AG04450 (cell line): ENCODE data around the gene SLC2A4. TPM values are rescaled to one million over a fixed set of nuclear protein-coding genes. Genes with fewer than 3 reads are reported as not detected.

Source experiments
- CTCF ChIA-PET: fragments of 300-600, 350-600 bp; formaldehyde crosslinking; extraction: SDS; loops from one replicate; lab custom pipeline; 2022; ENCODE audit warnings: antibody characterized with exemption, inconsistent platforms; lab: Charles Lee
- POLR2A ChIA-PET: fragments of 350-600 bp; formaldehyde crosslinking; extraction: SDS; loops from one replicate; lab custom pipeline; 2021; ENCODE audit warnings: antibody characterized with exemption, inconsistent platforms; lab: Yijun Ruan, JAX
- DNase-seq: peaks from one replicate; pipeline ENCODE4 v3.0.0-alpha.2; 2011; ENCODE audit warnings: low read depth, low spot score
- H3K27ac ChIP-seq: one replicate; pipeline ENCODE4 v1.5.1; 2012; ENCODE audit warnings: low read depth, low read length, control low read depth
- H3K27me3 ChIP-seq: one replicate; pipeline ENCODE4 v1.6.0; 2012; ENCODE audit warnings: low read length; ENCODE audit not compliant: control insufficient read depth, insufficient read depth
- H3K4me3 ChIP-seq: 2 replicates; pipeline ENCODE4 v1.5.1; 2011; ENCODE audit warnings: mild to moderate bottlenecking, low read depth, low read length, control low read depth
- H3K9me3 ChIP-seq: 2 replicates; pipeline ENCODE4 v1.5.1; 2012; ENCODE audit warnings: low read length; ENCODE audit not compliant: control insufficient read depth, insufficient read depth
- CTCF ChIP-seq: IDR thresholded peaks from 2 replicates; pipeline ENCODE4 v1.5.1; 2011; ENCODE audit warnings: low read depth, low read length, control low read depth, inconsistent platforms
- polyA plus RNA-seq: library from polyadenylated mRNA; depleted of rRNA; stranded (reverse); fragments of >200 nt; gene quantifications from 2 replicates; pipeline ENCODE4 v1.2.3, GENCODE V29; 2011

The SLC2A4 gene
- polyA plus RNA-seq, 1 experiment: 0.21 TPM

GRCh38 chr17:7312432-7313087 lies 31.0 kb downstream of the SLC2A4 start:
- no peaks in the 10 kb centered on the region for H3K27me3 ChIP-seq
- H3K9me3 ChIP-seq: peaks cover 6% of the 10 kb centered on the region; the same call in 1 of the 2 replicates
- ChIA-PET POLR2A (interaction anchor here (1.6 to 3.6 kb wide), 2 partner anchors 17 to 31 kb away, joined by 5 to 17 read pairs; partner anchors contain the start of genes NEURL4 and SLC2A4), CTCF (interaction anchor here (0.6 to 2.1 kb wide), 4 partner anchors 11 to 248 kb away, joined by 3 to 8 read pairs (median 4); no protein-coding TSS in a partner anchor)
- no peak for TF ChIP-seq CTCF
- no peak for DNase-seq
- no peak overlapping the region for H3K27ac ChIP-seq
- no peak overlapping the region for H3K4me3 ChIP-seq

GRCh38 chr17:7313088-7313889 lies 31.8 kb downstream of the SLC2A4 start:
- peaks cover 5% of the 10 kb centered on the region; the same call in 1 of the 2 replicates for H3K9me3 ChIP-seq
- POLR2A ChIA-PET: interaction anchor here (1.6 to 3.6 kb wide), 2 partner anchors 16 to 32 kb away, joined by 5 to 17 read pairs; partner anchors contain the start of genes NEURL4 and SLC2A4
- CTCF ChIA-PET: interaction anchor here (0.6 to 2.1 kb wide), 4 partner anchors 10 to 247 kb away, joined by 3 to 8 read pairs (median 4); no protein-coding TSS in a partner anchor
- H3K4me3 ChIP-seq: no peak overlapping the region
- H3K27ac ChIP-seq: peak overlapping the region; percentile 11
- TF ChIP-seq CTCF: no peak; the same call in 1 of the 2 replicates
- no peaks in the 10 kb centered on the region for H3K27me3 ChIP-seq
- DNase-seq: no peak

GRCh38 chr17:7313890-7314718 lies 32.6 kb downstream of the SLC2A4 start:
- H3K27ac ChIP-seq: peak overlapping the region; percentile 65
- ChIA-PET POLR2A (interaction anchor here (1.6 to 3.6 kb wide), 2 partner anchors 16 to 33 kb away, joined by 5 to 17 read pairs; partner anchors contain the start of genes NEURL4 and SLC2A4), CTCF (interaction anchor here (0.8 to 2.1 kb wide), 2 partner anchors 11 to 34 kb away, joined by 3 to 8 read pairs; no protein-coding TSS in a partner anchor)
- H3K4me3 ChIP-seq: peak overlapping the region; percentile 86
- no peaks in the 10 kb centered on the region for H3K27me3 ChIP-seq
- DNase-seq: no peak
- TF ChIP-seq CTCF: no peak
- peaks cover 2% of the 10 kb centered on the region; the same call in 1 of the 2 replicates for H3K9me3 ChIP-seq

- CTCF ChIA-PET: interaction anchor here (0.9 to 2.1 kb wide), 3 partner anchors 8 to 18 kb away, joined by 3 to 8 read pairs (median 3); no protein-coding TSS in a partner anchor
- Histone ChIP-seq H3K27ac (peak within 1 kb of the TSS; percentile 65), H3K9me3 (peaks cover 2% of the 10 kb centered on the region; the same call in 1 of the 2 replicates), H3K27me3 (no peaks in the 10 kb centered on the region), H3K4me3 (peak within 1 kb of the TSS; percentile 86)
- DNase-seq: no peak
- no peak for TF ChIP-seq CTCF
- POLR2A ChIA-PET: interaction anchor here (3.6 kb wide), 1 partner anchor 15 kb away, joined by 17 read pairs; the partner anchor contains the start of gene NEURL4
These were observed 33.4 kb downstream of the SLC2A4 start, which contains the start of gene GPS2 for GRCh38 chr17:7314719-7315569. TSS of gene GPS2 (minus strand) at chr17:7315360. CDS start at chr17:7315052, 308 bp downstream.
